Central memory CD8-positive, alpha-beta T cell (primary cell): ENCODE data around the gene NKG7.

Experiments
- ATAC-seq: fragments of 150-1000 bp; cut with Tn5 transposase; replicated peaks from 2 replicates; pipeline ENCODE4 v1.10.0; 2022; ENCODE audit warnings: mild to moderate bottlenecking, moderate FRiP score, moderate number of reproducible peaks; ENCODE audit not compliant: poor library complexity, severe bottlenecking; ENCODE audit errors: extremely low read depth
- DNase-seq, 2 donors: peaks; one replicate each; pipeline ENCODE4 v3.0.0; 2021; ENCODE audit warnings: low spot score in 2 of 2
- H3K27ac Mint-ChIP-seq: one replicate; pipeline ENCODE4 v1.8.0; 2022; ENCODE audit warnings: low read depth, mild to moderate bottlenecking, moderate library complexity, mixed read lengths
- H3K27me3 Mint-ChIP-seq: one replicate; pipeline ENCODE4 v1.8.0; 2022; ENCODE audit warnings: mixed read lengths
- H3K36me3 Mint-ChIP-seq: one replicate; pipeline ENCODE4 v1.8.0; 2022; ENCODE audit warnings: mild to moderate bottlenecking, moderate library complexity, mixed read lengths; ENCODE audit not compliant: insufficient read depth
- H3K4me1 Mint-ChIP-seq: one replicate; pipeline ENCODE4 v1.8.0; 2022; ENCODE audit warnings: mixed read lengths
- H3K4me3 Mint-ChIP-seq: one replicate; pipeline ENCODE4 v1.8.0; 2022; ENCODE audit warnings: mild to moderate bottlenecking, moderate library complexity, mixed read lengths
- H3K9me3 Mint-ChIP-seq: one replicate; pipeline ENCODE4 v1.8.0; 2022; ENCODE audit warnings: mixed read lengths

NKG7 gene

DNA sequence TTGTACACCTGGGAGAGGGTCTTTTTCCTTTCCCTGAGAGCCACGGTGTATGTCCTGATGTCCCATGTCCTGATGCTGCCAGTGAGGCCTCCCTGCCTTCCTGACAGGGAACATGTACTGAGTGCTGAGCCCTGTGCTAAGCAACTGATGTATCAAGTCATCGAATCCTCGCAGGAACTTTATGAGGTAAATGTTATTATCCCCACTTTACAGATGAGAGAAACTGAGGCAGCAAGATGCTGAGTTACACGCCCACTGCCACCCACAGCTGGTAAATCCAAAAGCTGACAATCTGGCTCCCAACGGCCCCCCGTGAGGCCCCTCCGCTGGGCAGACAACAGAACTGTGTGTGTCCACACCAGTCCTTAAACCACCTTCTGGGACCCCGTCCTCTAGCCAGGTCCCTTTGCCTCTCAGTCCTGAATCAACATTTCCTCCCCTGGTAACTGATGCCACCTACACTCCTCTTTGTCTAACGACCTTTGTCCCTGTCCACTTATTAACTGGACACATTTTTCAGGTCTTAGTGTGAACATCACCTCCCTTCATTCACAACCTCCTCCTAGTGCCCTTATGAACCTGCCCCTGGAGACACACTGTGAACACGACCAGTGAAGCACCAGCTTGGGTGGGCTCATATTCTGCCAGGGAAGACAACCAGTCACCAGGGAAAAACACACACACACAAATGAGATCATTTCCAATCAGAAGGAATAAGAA lies 25.1 kb downstream of the NKG7 start:
- DNase-seq: no peak
- peaks cover 12% of the 10 kb centered on the region for H3K36me3 Mint-ChIP-seq
- no peaks in the 10 kb centered on the region for H3K9me3 Mint-ChIP-seq
- peaks cover 7% of the 10 kb centered on the region for H3K4me1 Mint-ChIP-seq
- H3K27ac Mint-ChIP-seq: no peak overlapping the region
- no peaks in the 10 kb centered on the region for H3K27me3 Mint-ChIP-seq
- ATAC-seq: no peak
- H3K4me3 Mint-ChIP-seq: no peak overlapping the region

DNA sequence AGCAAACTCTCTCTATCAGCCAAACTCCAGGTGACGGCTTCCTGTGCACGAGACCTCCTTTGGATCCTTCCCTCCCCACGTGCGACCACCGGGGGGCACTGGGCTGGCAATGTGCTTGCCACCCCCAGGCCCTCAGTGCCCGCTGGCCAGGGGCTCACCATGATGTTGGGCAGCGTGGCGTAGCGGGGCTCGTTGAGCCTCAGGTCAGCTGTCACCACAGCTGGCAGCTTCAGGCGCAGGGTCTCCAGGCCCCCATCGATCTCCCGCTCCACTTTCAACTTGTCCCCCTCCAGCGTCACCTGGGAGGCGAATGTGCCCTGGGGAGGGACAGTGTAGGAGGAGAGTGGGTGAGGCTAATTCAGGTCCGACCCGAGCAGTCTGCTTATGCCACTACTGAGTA lies 25.7 kb downstream of the NKG7 start:
- DNase-seq: no peak
- Mint-ChIP-seq H3K4me3 (no peak overlapping the region), H3K4me1 (peaks cover under 1% of the 10 kb centered on the region), H3K27ac (no peak overlapping the region), H3K27me3 (no peaks in the 10 kb centered on the region), H3K9me3 (no peaks in the 10 kb centered on the region), H3K36me3 (peaks cover 11% of the 10 kb centered on the region)
- ATAC-seq: no peak

DNA sequence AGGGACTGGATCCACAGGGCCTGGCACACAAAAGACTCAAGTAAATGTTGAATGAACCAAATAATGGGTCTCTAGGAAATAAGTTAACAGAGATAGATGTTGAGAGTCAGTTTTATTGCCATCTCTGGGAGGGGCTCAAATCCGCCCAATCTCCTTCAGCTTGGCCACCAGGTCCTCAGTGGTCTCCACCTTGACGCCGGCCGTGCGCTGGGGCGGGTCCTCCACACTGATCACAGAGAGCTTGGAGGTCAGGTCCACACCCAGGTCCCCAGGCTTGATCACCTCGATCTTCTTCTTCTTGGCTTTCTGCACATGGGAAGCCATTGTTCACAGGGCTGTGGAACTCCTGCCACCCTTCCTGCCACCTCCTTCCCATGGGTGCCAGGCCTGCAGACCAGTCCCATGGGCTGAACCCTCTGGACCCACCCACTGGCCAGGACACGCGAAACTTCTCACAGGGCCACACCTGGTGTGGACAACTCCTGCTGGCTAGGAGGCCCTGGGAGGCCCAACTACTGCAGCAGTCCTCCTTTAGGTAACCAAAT lies 27.3 kb downstream of the NKG7 start:
- no peaks in the 10 kb centered on the region for H3K9me3 Mint-ChIP-seq
- H3K27ac Mint-ChIP-seq: peak overlapping the region; percentile 80
- H3K4me3 Mint-ChIP-seq: no peak overlapping the region
- no peak for ATAC-seq
- peaks cover 8% of the 10 kb centered on the region for H3K36me3 Mint-ChIP-seq
- no peaks in the 10 kb centered on the region for H3K27me3 Mint-ChIP-seq
- H3K4me1 Mint-ChIP-seq: no peaks in the 10 kb centered on the region
- DNase-seq: no peak

DNA sequence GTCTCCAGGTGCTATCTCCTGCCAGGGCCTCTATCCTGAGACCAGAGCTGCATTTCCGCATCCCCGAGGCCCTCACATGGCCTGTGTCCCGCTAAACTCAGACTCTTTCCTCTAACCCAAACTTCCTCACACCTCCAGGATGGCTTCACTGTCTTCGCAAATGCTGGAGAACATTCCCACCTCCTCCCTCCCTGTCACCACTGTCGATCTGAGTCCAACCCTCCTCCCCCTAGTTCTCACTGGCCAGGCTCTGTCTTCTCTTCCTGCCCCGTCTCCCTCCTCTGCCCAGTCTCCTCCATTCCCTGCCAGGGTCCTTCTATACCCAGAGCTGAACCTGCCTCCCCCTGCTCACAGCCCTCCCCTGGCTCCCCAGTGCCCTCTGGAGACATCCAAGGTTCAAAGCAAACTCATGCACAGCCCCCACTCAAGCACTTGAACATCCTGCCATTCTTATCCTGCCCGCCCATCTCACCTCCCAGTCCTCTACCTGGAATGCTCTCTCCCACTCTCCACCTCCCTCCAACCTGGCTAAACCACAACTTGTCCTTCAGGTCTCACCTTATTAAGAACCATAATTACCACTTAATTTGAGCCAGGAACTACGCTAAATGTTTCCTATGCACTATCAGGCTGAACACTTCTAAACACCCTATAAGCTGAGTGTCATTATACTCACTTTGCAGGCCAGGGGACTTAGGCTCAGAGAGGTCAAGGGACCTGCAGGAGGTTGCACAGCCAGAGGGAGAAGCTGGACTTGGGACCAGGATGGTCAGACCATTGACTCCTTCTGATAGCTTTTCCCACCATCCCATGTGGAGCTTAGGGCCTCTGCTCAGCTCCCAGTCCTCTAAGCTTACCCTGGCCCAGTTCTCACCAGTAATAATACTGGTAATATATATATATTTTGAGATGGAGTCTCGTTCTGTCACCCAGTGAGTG lies 29.6 kb downstream of the NKG7 start:
- peaks cover 3% of the 10 kb centered on the region for H3K36me3 Mint-ChIP-seq

DNA sequence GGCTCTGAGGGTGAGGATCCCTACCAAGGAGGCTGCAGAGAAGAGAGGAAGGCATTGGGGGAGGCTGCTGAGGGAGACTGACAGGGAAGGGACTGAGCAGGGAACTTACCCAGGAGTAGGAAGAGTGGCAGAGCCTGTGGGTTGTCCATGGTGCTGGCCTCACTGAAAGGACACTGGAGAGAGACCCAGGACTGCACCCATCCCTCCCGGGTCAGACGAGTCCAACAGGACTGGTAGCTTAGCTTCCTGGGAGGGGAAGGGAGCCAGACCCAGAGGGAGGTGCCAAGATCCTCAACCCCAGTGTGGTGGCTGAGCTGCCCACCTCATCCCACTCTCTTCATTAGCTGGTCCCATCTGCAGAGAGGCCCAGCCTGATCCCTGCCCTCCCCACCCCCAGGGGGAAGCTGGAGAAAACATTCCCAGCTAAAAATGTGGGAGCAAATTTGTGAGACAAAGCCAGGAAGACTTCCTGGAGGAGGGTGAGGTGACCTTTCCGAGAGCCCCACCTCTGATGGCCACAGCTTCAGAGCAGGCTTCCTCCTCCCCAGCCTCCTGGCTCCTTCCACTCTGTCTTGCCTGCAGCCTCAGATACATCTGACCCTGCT lies 30.4 kb downstream of the NKG7 start, which contains the start of gene VSIG10L:
VSIG10L (minus strand) TSS at position 164 of the 605 bp plus-strand sequence; CDS start at position 149, 15 bp downstream.
- peak within 1 kb of the TSS; percentile 91 for H3K4me3 Mint-ChIP-seq

More for the DNA sequence above, 29.6 kb downstream of the NKG7 start:
- H3K4me1 Mint-ChIP-seq: peaks cover 15% of the 10 kb centered on the region
- no peaks in the 10 kb centered on the region for H3K27me3 Mint-ChIP-seq
- peak overlapping the region; percentile 48 for H3K27ac Mint-ChIP-seq
- DNase-seq: no peak
- no peaks in the 10 kb centered on the region for H3K9me3 Mint-ChIP-seq
- H3K4me3 Mint-ChIP-seq: no peak overlapping the region
- no peak for ATAC-seq

DNA sequence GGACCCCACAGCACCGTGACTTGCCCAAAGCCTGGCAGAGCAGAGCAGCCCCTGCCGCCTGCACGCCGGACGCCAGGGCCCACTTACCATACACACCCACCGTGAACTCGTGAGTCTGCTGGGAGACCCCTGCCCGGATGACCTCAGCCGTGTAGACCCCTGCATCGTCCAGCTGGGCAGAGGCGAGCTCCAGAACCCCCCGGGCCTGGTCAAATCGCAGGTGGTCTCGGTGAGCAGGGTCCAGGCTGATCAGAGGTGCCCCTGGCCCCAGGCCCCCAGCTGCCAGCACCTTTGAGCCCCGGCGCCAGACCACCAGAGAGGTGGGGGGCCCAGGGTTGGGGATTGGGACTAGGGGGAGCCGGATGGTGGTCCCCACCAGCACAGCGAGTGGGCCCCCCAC lies 31.4 kb downstream of the NKG7 start:
- Mint-ChIP-seq H3K9me3 (no peaks in the 10 kb centered on the region), H3K27me3 (no peaks in the 10 kb centered on the region), H3K36me3 (peaks cover 3% of the 10 kb centered on the region), H3K4me1 (peaks cover 15% of the 10 kb centered on the region), H3K4me3 (peak overlapping the region; percentile 91), H3K27ac (peak overlapping the region; percentile 70)
- DNase-seq (no peak), ATAC-seq (no peak)

More for the DNA sequence above, 30.4 kb downstream of the NKG7 start, which contains the start of gene VSIG10L:
- Mint-ChIP-seq H3K27me3 (no peaks in the 10 kb centered on the region), H3K36me3 (peaks cover 3% of the 10 kb centered on the region), H3K4me1 (peaks cover 15% of the 10 kb centered on the region), H3K27ac (peak within 1 kb of the TSS; percentile 70), H3K9me3 (no peaks in the 10 kb centered on the region)
- ATAC-seq: no peak
- no peak for DNase-seq

DNA sequence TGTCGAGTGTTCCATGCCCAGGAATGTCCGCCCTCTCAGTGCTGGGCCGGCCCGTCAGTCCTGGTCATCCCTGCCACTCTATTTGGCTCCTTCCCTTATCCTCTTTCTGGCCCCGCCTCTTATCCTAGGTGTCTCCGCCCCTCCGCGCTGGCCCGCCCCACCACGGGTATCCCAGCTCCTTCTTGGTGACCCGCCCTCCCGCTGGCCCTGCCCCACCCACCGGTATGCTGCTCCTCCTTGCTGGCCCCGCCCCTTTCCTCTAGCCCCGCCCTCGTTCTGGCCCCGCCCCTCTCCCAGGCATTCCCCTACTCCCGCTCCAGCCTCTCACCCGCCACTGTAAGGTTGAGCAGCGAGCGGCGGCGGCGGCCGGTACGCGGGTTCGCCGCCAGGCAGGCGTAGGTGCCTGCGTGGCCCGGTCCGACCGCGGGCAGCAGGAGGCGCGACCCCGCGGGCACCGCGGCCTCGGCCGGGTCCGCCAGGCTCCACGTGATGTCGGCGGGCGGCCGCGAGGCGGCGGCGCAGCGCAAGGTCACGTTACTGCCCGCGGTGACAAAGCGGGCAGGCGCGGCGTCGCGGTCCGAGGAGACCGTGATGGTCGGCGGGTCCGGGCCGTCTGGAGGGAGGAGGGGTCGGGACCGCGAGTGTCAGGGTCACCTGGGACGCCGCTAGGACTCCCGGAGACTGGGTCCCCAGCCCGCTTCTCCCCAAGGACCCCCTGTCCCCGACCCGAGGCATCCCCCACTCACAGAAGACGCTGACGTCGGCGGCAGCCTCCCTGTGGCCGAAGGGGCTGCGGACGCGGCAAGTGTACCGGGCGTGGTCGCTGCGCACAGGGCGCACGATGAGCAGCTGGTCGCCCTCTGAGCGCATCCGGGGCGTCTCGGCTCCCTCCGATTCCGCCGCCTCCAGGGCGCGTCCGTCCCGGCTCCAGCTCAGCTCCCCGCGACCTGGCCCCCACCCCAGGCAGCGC lies 32.5 kb downstream of the NKG7 start:
- DNase-seq (peak; percentile 53 to 60), ATAC-seq (peak; percentile 48)
- peaks cover 1% of the 10 kb centered on the region for H3K36me3 Mint-ChIP-seq
- H3K27ac Mint-ChIP-seq: peak overlapping the region; percentile 89
- H3K27me3 Mint-ChIP-seq: no peaks in the 10 kb centered on the region
- H3K4me1 Mint-ChIP-seq: peaks cover 15% of the 10 kb centered on the region
- H3K4me3 Mint-ChIP-seq: peak overlapping the region; percentile 91
- H3K9me3 Mint-ChIP-seq: no peaks in the 10 kb centered on the region

DNA sequence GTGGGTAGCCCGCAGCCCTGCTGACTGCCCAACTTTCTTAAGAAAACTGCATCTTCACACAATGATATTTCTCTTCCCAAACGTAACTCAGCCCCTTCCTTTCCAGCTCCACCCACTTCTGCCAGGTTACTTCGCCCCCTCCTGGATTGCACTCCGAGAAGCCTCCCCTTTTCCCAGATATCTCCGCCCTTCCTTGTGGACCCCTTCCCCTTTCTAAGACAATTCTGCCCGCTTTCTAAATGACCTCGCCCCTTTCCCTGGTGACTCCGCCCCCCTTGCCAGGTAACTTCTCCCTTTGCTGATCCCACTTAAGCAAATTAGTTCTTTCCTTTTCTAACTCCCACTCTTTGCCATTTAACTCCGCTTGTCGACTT lies 33.2 kb downstream of the NKG7 start:
- Mint-ChIP-seq H3K4me3 (peak overlapping the region; percentile 91), H3K4me1 (peaks cover 15% of the 10 kb centered on the region), H3K27me3 (no peaks in the 10 kb centered on the region), H3K36me3 (peaks cover 1% of the 10 kb centered on the region), H3K27ac (peak overlapping the region; percentile 89), H3K9me3 (no peaks in the 10 kb centered on the region)
- ATAC-seq: peak; percentile 3
- no peak for DNase-seq

DNA sequence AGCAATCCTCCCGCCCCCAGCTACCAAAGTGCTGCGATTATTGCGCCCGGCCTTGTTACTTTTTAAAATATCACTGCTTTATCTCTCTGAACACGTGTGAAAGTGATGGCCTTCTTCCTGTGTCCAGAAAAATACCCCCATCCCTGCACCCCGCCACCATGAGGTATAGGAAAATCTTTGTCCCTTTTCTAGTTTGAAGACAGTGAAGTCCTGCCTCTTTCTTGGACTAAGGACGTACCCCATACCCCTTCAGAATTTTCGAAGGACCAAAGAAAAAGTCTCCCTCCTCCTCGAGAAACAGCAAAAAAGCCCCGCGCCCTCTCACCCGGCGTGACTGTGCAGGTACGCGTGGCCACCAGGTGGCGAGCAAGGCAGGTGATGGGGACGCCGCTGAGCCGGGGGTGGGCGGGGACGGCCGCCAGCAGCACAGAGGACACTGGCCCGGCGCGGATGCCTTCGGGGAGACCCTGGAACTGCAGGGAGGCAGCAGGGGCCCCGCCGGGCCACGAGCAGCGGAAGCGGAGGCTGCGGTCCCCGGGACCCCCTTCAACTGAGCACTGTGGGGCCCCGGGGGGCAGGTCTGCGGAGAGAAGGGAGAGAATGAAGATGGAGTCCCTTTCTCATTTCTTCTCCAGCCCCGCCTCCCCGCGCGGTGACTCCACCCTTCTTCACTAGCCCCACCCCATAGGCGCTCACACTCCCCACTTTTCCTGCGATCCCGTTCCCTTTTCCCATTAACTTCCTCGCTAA lies 33.7 kb downstream of the NKG7 start:
- Mint-ChIP-seq H3K4me1 (peaks cover 15% of the 10 kb centered on the region), H3K9me3 (no peaks in the 10 kb centered on the region), H3K36me3 (peaks cover 1% of the 10 kb centered on the region), H3K27ac (peak overlapping the region; percentile 89), H3K27me3 (no peaks in the 10 kb centered on the region), H3K4me3 (peak overlapping the region; percentile 91)
- DNase-seq (peak; percentile 70 to 76), ATAC-seq (peak; percentile 83)

DNA sequence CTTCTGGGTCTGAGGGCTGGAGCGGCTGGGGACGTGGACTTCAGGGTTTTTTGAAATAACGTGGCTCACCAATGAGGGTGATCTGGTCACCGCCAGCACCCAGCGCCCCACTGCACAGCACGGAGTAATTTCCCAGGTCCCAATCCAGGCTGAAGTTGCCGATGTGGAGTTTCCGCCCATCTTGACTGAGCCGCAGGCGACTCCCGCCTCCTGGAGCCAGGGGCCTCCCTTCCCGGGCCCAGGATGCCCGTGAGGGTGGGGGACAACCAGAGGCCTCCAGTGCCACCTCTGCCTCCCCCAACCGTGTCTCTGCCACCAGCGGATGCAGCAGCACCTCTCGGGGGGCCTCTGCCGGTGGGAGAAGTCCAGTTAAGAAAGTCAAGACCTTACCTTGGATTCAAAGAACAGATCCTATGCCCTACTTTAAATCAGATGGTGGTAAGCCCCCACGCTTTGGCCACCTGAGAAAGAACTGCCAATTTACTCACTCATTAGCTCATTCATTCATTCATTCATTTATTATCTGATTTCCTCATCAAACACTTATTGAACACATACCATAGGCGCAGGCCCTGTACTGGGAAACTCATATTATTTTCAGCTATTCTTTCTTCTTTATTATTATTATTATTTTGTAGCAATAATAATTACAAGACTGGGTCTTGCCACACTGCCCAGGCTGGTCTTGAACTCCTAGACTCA lies 34.4 kb downstream of the NKG7 start:
- no peak for ATAC-seq
- Mint-ChIP-seq H3K9me3 (no peaks in the 10 kb centered on the region), H3K27me3 (no peaks in the 10 kb centered on the region), H3K36me3 (peaks cover 1% of the 10 kb centered on the region), H3K4me3 (peak overlapping the region; percentile 91), H3K27ac (no peak overlapping the region), H3K4me1 (peaks cover 15% of the 10 kb centered on the region)
- DNase-seq: no peak
